Suprapubic skin (tissue), 4 donors: ENCODE measurements around the gene CTNNA3. TPM values are rescaled to one million over a fixed set of nuclear protein-coding genes. Genes with fewer than 3 reads are reported as not detected.
"Not testable (repeated sequence)": the region's sequence is repeated elsewhere in the genome, so short reads cannot be mapped to it uniquely, and the experiment has no call there.

Source experiments
- DNase-seq, 2 donors: peaks; one replicate each; pipeline ENCODE4 v3.0.0-alpha.2; 2019; ENCODE audit warnings: low spot score in 2 of 2
- H3K27ac ChIP-seq: fragments of 200-600 bp; sonication (generic); one replicate; pipeline ENCODE4 v1.5.1; 2019
- H3K27me3 ChIP-seq: fragments of 200-600 bp; sonication (generic); one replicate; pipeline ENCODE4 v1.5.1; 2019
- H3K36me3 ChIP-seq: fragments of 200-600 bp; sonication (generic); one replicate; pipeline ENCODE4 v1.5.1; 2019
- H3K4me1 ChIP-seq: fragments of 200-600 bp; sonication (generic); one replicate; pipeline ENCODE4 v1.5.1; 2019
- H3K4me3 ChIP-seq: fragments of 200-600 bp; sonication (generic); one replicate; pipeline ENCODE4 v1.5.1; 2019; ENCODE audit warnings: mild to moderate bottlenecking
- H3K9me3 ChIP-seq: fragments of 200-600 bp; sonication (generic); one replicate; pipeline ENCODE4 v1.5.1; 2019
- CTCF ChIP-seq, 2 donors: fragments of 200-600 bp in 1 of 2; fragments of 450-650 bp in 1 of 2; sonication (generic) in 1 of 2; IDR thresholded peaks; one replicate each; pipeline ENCODE4 v1.5.1; 2016 to 2019; ENCODE audit warnings: antibody characterized with exemption in 2 of 2, mild to moderate bottlenecking in 1 of 2, moderate library complexity in 1 of 2
- EP300 ChIP-seq: sonication (generic); formaldehyde crosslinking; IDR thresholded peaks from one replicate; pipeline ENCODE4 v1.6.1; 2017; ENCODE audit warnings: antibody characterized with exemption
- POLR2A ChIP-seq, 2 donors: fragments of 450-650 bp; IDR thresholded peaks; one replicate each; pipeline ENCODE4 v1.6.1; 2017; ENCODE audit warnings: antibody characterized with exemption in 2 of 2, mild to moderate bottlenecking in 2 of 2, moderate library complexity in 2 of 2
- POLR2AphosphoS5 ChIP-seq, 3 donors: sonication (generic); formaldehyde crosslinking; IDR thresholded peaks; one replicate each; pipeline ENCODE4 v1.6.1; 2017; ENCODE audit warnings: antibody characterized with exemption in 3 of 3
- WGBS: methylation state at CpG from one replicate; pipeline ENCODE4 v1.1.5; 2018; 5-methylcytosine and 5-hydroxymethylcytosine counted together
- total RNA-seq, 4 donors: library from RNA; depleted of rRNA; stranded (reverse); fragments of >200 nt; gene quantifications; one replicate each; pipeline ENCODE4 v1.1.0, GENCODE V29; 2016

The CTNNA3 gene
- total RNA-seq, 4 donors from 2014 or later, result 0.08 to 0.29 (median 0.21) TPM

- no peak for DNase-seq
- TF ChIP-seq CTCF (IDR thresholded peaks at IDR 0.05), result no peak
- no peak for TF ChIP-seq EP300
- no peak for TF ChIP-seq POLR2AphosphoS5 (IDR thresholded peaks at IDR 0.05)
- TF ChIP-seq POLR2A (IDR thresholded peaks at IDR 0.05), result no peak
- H3K4me1 ChIP-seq, result no peaks in the 10 kb centered on the region
- H3K4me3 ChIP-seq, result no peak overlapping the region
- no peaks in the 10 kb centered on the region for H3K27me3 ChIP-seq
- H3K9me3 ChIP-seq, result peaks cover 4% of the 10 kb centered on the region
- no peak overlapping the region for H3K27ac ChIP-seq
- no peaks in the 10 kb centered on the region for H3K36me3 ChIP-seq
These were observed 1359.2 kb downstream of the CTNNA3 start for GRCh38 chr10:66336791-66337190.

GRCh38 chr10:66335753-66336152 lies 1360.2 kb downstream of the CTNNA3 start:
- H3K4me1 ChIP-seq, H3K27me3 ChIP-seq: not testable (repeated sequence)
- WGBS, result 92% methylated on average over 4 of the region's 8 CpGs

GRCh38 chr10:66329147-66329546 lies 1366.8 kb downstream of the CTNNA3 start:
- Histone ChIP-seq H3K4me1 (no peaks in the 10 kb centered on the region), H3K27me3 (no peaks in the 10 kb centered on the region), H3K27ac (no peak overlapping the region), H3K36me3 (no peaks in the 10 kb centered on the region), H3K9me3 (no peaks in the 10 kb centered on the region), H3K4me3 (no peak overlapping the region)
- TF ChIP-seq POLR2A (IDR thresholded peaks at IDR 0.05) (no peak), CTCF (IDR thresholded peaks at IDR 0.05) (no peak), POLR2AphosphoS5 (IDR thresholded peaks at IDR 0.05) (no peak), EP300 (no peak)
- DNase-seq, result no peak
- 95% methylated on average over 7 of the region's 7 CpGs for WGBS

More at GRCh38 chr10:66335753-66336152, 1360.2 kb downstream of the CTNNA3 start:
- not testable (repeated sequence) for H3K27ac ChIP-seq, H3K9me3 ChIP-seq, DNase-seq, H3K36me3 ChIP-seq, H3K4me3 ChIP-seq

GRCh38 chr10:66326876-66327275 lies 1369.1 kb downstream of the CTNNA3 start:
- Histone ChIP-seq H3K36me3 (no peaks in the 10 kb centered on the region), H3K4me1 (peaks cover 6% of the 10 kb centered on the region), H3K9me3 (no peaks in the 10 kb centered on the region), H3K27me3 (no peaks in the 10 kb centered on the region), H3K4me3 (no peak overlapping the region), H3K27ac (no peak overlapping the region)
- TF ChIP-seq EP300, result no peak
- TF ChIP-seq POLR2A (IDR thresholded peaks at IDR 0.05), result no peak
- no peak for TF ChIP-seq CTCF (IDR thresholded peaks at IDR 0.05)
- TF ChIP-seq POLR2AphosphoS5 (IDR thresholded peaks at IDR 0.05), result no peak
- WGBS, result 49% methylated on average over 1 of the region's 1 CpG
- DNase-seq, result no peak

- no peak for DNase-seq
- Histone ChIP-seq H3K36me3 (no peaks in the 10 kb centered on the region), H3K4me1 (peaks cover 19% of the 10 kb centered on the region), H3K9me3 (no peaks in the 10 kb centered on the region), H3K4me3 (no peak overlapping the region), H3K27me3 (no peaks in the 10 kb centered on the region), H3K27ac (no peak overlapping the region)
- TF ChIP-seq POLR2A (IDR thresholded peaks at IDR 0.05) (no peak), CTCF (IDR thresholded peaks at IDR 0.05) (no peak), EP300 (no peak), POLR2AphosphoS5 (IDR thresholded peaks at IDR 0.05) (no peak)
- WGBS, result 90% methylated on average over 2 of the region's 2 CpGs
These were observed 1373.2 kb downstream of the CTNNA3 start for GRCh38 chr10:66322777-66323176.
